ENCODE measurements around the gene RABIF.
"Not testable (repeated sequence)": the region's sequence is repeated elsewhere in the genome, so short reads cannot be mapped to it uniquely, and the experiment has no call there.

The RABIF gene

GRCh38 chr1:202836623-202837403, 52.1 kb downstream of the RABIF start:
- H3K36me3 ChIP-seq (ENCODE audit: control insufficient read depth in 2 of 2, insufficient read depth in 2 of 2, low read length in 2 of 2) = no peaks in the 10 kb centered on the region
- peaks cover 4 to 14% of the 10 kb centered on the region in 2 donors for H3K4me1 ChIP-seq (ENCODE audit: control insufficient read depth in 2 of 2, insufficient read depth in 2 of 2, low read length in 2 of 2)
- H3K9ac ChIP-seq (ENCODE audit: low read depth in 1 of 2, low read length in 2 of 2) = no peak overlapping the region
- H3K27me3 ChIP-seq (ENCODE audit: control insufficient read depth in 2 of 2, insufficient read depth in 2 of 2, low read length in 2 of 2) = no peaks in the 10 kb centered on the region
- H3K9me3 ChIP-seq (ENCODE audit: control insufficient read depth in 2 of 2, low read length in 2 of 2) = no peaks in the 10 kb centered on the region
- H3K27ac ChIP-seq (ENCODE audit: low read depth in 2 of 2, low read length in 2 of 2) = no peak overlapping the region
- no peak overlapping the region for H3K4me3 ChIP-seq (ENCODE audit: low read length in 2 of 2)

GRCh38 chr1:202835548-202836072, 53.3 kb downstream of the RABIF start:
- H3K9ac ChIP-seq (ENCODE audit: low read depth in 1 of 2, low read length in 2 of 2) = no peak overlapping the region
- H3K9me3 ChIP-seq (ENCODE audit: control insufficient read depth in 2 of 2, low read length in 2 of 2) = no peaks in the 10 kb centered on the region
- H3K27me3 ChIP-seq (ENCODE audit: control insufficient read depth in 2 of 2, insufficient read depth in 2 of 2, low read length in 2 of 2) = no peaks in the 10 kb centered on the region
- no peak overlapping the region for H3K4me3 ChIP-seq (ENCODE audit: low read length in 2 of 2)
- no peaks in the 10 kb centered on the region for H3K36me3 ChIP-seq (ENCODE audit: control insufficient read depth in 2 of 2, insufficient read depth in 2 of 2, low read length in 2 of 2)
- no peak overlapping the region for H3K27ac ChIP-seq (ENCODE audit: low read depth in 2 of 2, low read length in 2 of 2)
- H3K4me1 ChIP-seq (ENCODE audit: control insufficient read depth in 2 of 2, insufficient read depth in 2 of 2, low read length in 2 of 2) = peaks cover 4 to 14% of the 10 kb centered on the region in 2 donors

- Histone ChIP-seq H3K4me3 (ENCODE audit: low read length in 2 of 2) (no peak overlapping the region), H3K36me3 (ENCODE audit: control insufficient read depth in 2 of 2, insufficient read depth in 2 of 2, low read length in 2 of 2) (no peaks in the 10 kb centered on the region), H3K27ac (ENCODE audit: low read depth in 2 of 2, low read length in 2 of 2) (no peak overlapping the region), H3K4me1 (ENCODE audit: control insufficient read depth in 2 of 2, insufficient read depth in 2 of 2, low read length in 2 of 2) (peaks cover 4 to 14% of the 10 kb centered on the region in 2 donors), H3K27me3 (ENCODE audit: control insufficient read depth in 2 of 2, insufficient read depth in 2 of 2, low read length in 2 of 2) (no peaks in the 10 kb centered on the region), H3K9ac (ENCODE audit: low read depth in 1 of 2, low read length in 2 of 2) (no peak overlapping the region), H3K9me3 (ENCODE audit: control insufficient read depth in 2 of 2, low read length in 2 of 2) (no peaks in the 10 kb centered on the region)
Measured at GRCh38 chr1:202834771-202835547, 54.0 kb downstream of the RABIF start.

- H3K4me1 ChIP-seq (ENCODE audit: control insufficient read depth in 2 of 2, insufficient read depth in 2 of 2, low read length in 2 of 2) = peaks cover 0 to 8% of the 10 kb centered on the region in 2 donors
- H3K9me3 ChIP-seq (ENCODE audit: control insufficient read depth in 2 of 2, low read length in 2 of 2) = no peaks in the 10 kb centered on the region
- no peaks in the 10 kb centered on the region for H3K36me3 ChIP-seq (ENCODE audit: control insufficient read depth in 2 of 2, insufficient read depth in 2 of 2, low read length in 2 of 2)
- no peaks in the 10 kb centered on the region for H3K27me3 ChIP-seq (ENCODE audit: control insufficient read depth in 2 of 2, insufficient read depth in 2 of 2, low read length in 2 of 2)
- no peak overlapping the region for H3K9ac ChIP-seq (ENCODE audit: low read depth in 1 of 2, low read length in 2 of 2)
- H3K4me3 ChIP-seq (ENCODE audit: low read length in 2 of 2) = no peak overlapping the region
- no peak overlapping the region for H3K27ac ChIP-seq (ENCODE audit: low read depth in 2 of 2, low read length in 2 of 2)
Measured at GRCh38 chr1:202831906-202832305, 57.0 kb downstream of the RABIF start.

- not testable (repeated sequence) for H3K4me1 ChIP-seq (ENCODE audit: control insufficient read depth in 2 of 2, insufficient read depth in 2 of 2, low read length in 2 of 2); H3K36me3 ChIP-seq (ENCODE audit: control insufficient read depth in 2 of 2, insufficient read depth in 2 of 2, low read length in 2 of 2); H3K27me3 ChIP-seq (ENCODE audit: control insufficient read depth in 2 of 2, insufficient read depth in 2 of 2, low read length in 2 of 2); H3K9ac ChIP-seq (ENCODE audit: low read depth in 1 of 2, low read length in 2 of 2); H3K9me3 ChIP-seq (ENCODE audit: control insufficient read depth in 2 of 2, low read length in 2 of 2); H3K4me3 ChIP-seq (ENCODE audit: low read length in 2 of 2); H3K27ac ChIP-seq (ENCODE audit: low read depth in 2 of 2, low read length in 2 of 2)
Measured at GRCh38 chr1:202829223-202829622, 59.7 kb downstream of the RABIF start.
